ENCODE data around the gene F7.
"Not testable (repeated sequence)": the region's sequence is repeated elsewhere in the genome, so short reads cannot be mapped to it uniquely, and the experiment has no call there.

F7 gene

DNA sequence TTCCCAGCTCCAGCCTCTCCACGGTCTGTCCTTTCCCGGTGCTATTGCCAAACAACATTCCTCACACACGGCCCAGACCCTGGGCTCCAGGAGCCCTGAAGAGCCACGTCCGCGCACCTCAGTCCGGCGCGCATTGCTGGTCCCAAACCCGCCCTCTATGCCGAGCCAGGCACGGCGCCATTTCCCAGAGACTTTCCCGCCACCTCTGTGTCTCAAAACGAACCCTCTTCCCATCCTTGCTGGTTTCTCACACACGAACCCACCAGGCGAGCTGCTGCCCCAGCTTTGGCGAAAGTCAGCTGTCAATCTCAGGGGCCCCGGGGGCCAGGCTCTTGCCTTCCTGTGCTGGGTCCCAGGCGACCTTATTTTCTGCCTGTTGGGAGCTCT, 28.0 kb upstream of the F7 start:
- H3K9me3 ChIP-seq (replicated peaks in 1 of 11): no peaks in the 10 kb centered on the region
- peaks cover 0 to 17% (median 0%) of the 10 kb centered on the region in 11 experiments; a peak in 2 of 22 replicates for H4K20me1 ChIP-seq
- H3K36me3 ChIP-seq: no peaks in the 10 kb centered on the region
- H3K4me3 ChIP-seq: no peak overlapping the region
- H3K4me2 ChIP-seq: peak overlapping the region in 2 of 11 experiments; percentile 39 to 53; a peak in 3 of 22 replicates
- no peaks in the 10 kb centered on the region for H3K27me3 ChIP-seq
- H3K4me1 ChIP-seq: peaks cover 0 to 24% (median 13%) of the 10 kb centered on the region in 10 experiments; a peak in 15 of 20 replicates
- H3K27ac ChIP-seq: 0 out of 22 replicates have a peak overlapping the region, but pooled peaks of 1 of the 11 experiments have one; percentile 27
- TF ChIP-seq Cebpa-rat (IDR thresholded peaks at IDR 0.05): no peak
- no peak overlapping the region for H3K9ac ChIP-seq

DNA sequence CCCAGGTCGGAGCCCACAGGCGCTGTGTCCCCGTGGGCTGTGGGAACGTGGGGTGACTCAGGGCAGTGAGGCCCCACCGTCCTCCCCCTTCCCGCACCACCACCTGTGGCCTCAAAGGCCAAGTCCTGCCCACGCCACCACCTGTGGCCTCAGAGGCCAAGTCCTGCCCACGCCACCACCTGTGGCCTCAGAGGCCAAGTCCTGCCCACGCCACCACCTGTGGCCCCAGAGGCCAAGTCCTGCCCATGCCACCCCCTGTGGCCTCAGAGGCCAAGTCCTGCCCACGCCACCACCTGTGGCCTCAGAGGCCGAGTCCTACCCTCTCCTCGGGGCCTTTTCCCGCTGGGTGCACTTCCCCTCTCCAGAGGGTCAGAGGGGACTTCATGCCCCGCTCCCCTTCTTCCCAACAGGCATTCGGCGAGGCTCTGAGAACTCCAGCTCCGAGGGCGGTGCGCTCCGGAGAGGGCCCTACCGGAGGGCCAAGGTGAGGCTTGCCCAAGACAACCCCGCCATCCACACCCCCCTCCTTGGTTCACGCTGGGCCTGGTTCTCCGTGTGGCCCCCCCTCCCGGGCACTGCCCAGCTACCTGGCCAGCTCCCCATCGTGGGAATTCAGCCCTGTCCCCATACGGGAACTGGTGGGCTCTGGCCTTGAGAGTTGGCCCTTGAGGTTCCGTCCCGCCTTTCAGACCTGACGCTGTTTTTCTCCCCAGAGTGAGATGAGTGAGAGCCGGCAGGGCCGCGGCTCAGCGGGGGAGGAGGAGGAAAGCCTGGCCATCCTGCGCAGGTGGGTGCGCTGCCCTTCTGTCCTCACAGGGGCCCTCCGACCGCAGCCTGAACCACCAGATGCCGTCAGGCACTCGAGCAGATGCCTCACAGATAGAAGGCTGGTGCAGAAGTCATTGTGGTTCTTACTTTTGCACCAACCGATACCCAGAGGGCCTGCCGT, 27.4 kb upstream of the F7 start:
- Histone ChIP-seq H3K9ac (no peak overlapping the region), H3K27ac (peak overlapping the region in 1 of 11 experiments; percentile 27; a peak in 2 of 22 replicates), H3K4me2 (peak overlapping the region in 8 of 11 experiments; percentile 27 to 63 (median 46); a peak in 12 of 22 replicates), H3K4me1 (peaks cover 0 to 24% (median 13%) of the 10 kb centered on the region in 10 experiments; a peak in 15 of 20 replicates), H4K20me1 (peaks cover 0 to 23% (median 0%) of the 10 kb centered on the region in 11 experiments; a peak in 2 of 22 replicates), H3K36me3 (no peaks in the 10 kb centered on the region), H3K4me3 (no peak overlapping the region), H3K9me3 (replicated peaks in 1 of 11) (no peaks in the 10 kb centered on the region), H3K27me3 (no peaks in the 10 kb centered on the region)
- no peak for TF ChIP-seq Cebpa-rat (IDR thresholded peaks at IDR 0.05)

DNA sequence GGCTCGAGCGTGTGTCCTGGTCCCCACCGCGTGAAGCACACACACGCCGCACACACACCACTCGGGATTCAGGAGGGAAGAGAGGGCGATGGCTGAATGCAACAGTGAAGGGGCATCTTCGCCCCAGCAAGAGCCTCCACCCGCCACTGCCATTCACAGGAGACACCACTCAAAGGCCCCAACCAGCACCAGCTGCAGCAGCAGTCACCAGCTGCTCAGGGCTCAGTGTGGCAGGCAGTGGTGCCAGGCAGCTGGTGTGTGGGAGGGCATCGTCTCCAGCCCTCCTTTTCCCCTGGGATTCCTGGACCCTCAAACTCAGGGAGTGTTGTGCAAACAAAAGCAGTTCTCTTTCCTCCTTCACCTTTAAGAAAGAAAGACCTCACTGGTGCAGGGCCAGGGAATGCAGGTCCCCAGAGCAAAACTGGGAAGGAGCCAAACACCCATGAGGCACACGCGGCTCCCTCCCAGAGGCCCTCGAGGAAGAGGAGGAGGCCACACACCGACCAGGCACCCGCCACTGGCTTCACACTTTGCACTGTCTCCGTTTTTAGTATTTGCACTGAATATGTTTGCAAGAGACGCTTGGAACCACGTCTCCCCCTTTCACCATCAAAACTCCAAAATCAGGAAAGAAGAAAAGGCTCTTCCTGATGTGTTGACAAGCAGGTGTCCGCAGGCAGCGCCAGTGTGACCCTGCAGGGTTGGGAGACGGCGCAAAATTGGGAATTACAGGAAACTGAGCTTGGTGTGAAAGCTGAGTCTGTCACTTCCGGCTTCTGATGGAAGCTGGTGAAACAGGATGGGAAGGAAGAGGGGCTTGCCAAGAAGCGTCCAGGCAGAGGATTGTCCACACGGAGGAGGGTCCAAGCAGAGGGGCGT, 26.4 kb upstream of the F7 start:
- Histone ChIP-seq H3K4me3 (no peak overlapping the region), H3K27ac (peak overlapping the region in 1 of 11 experiments; percentile 44; a peak in 2 of 22 replicates), H3K4me2 (peak overlapping the region in 8 of 11 experiments; percentile 27 to 63 (median 46); a peak in 14 of 22 replicates), H3K36me3 (no peaks in the 10 kb centered on the region), H3K9ac (no peak overlapping the region), H4K20me1 (peaks cover 0 to 29% (median 0%) of the 10 kb centered on the region in 11 experiments; a peak in 2 of 22 replicates), H3K9me3 (replicated peaks in 1 of 11) (no peaks in the 10 kb centered on the region), H3K4me1 (peaks cover 0 to 24% (median 13%) of the 10 kb centered on the region in 10 experiments; a peak in 15 of 20 replicates), H3K27me3 (no peaks in the 10 kb centered on the region)
- no peak for TF ChIP-seq Cebpa-rat (IDR thresholded peaks at IDR 0.05)

DNA sequence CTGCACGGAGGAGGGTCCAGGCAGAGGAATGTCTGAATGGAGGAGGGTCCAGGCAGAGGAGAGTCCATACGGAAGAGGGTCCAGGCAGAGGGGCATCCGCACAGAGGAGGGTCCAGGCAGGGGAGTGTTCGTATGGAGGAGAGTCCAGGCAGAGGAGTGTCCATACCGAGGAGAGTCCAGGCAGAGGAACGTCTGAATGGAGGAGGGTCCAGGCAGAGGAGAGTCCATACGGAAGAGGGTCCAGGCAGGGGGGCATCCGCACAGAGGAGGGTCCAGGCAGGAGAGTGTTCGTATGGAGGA, 25.9 kb upstream of the F7 start:
- H3K27ac ChIP-seq: peak overlapping the region in 1 of 11 experiments; percentile 44; a peak in 1 of 22 replicates
- H3K4me2 ChIP-seq: 0 out of 22 replicates have a peak overlapping the region, but pooled peaks of 2 of the 11 experiments have one; percentile 50 to 53
- not testable (repeated sequence) for H3K36me3 ChIP-seq; H3K9me3 ChIP-seq (replicated peaks in 1 of 11); H3K9ac ChIP-seq; H3K27me3 ChIP-seq; H3K4me3 ChIP-seq
- H3K4me1 ChIP-seq: peaks cover 0 to 24% (median 13%) of the 10 kb centered on the region in 10 experiments; a peak in 15 of 20 replicates
- peaks cover 0 to 33% (median 0%) of the 10 kb centered on the region in 11 experiments; a peak in 3 of 22 replicates for H4K20me1 ChIP-seq

GRCh38 chr13:113080361-113080831, 25.2 kb upstream of the F7 start:
- Histone ChIP-seq H3K4me3 (no peak overlapping the region), H3K9ac (no peak overlapping the region), H3K36me3 (no peaks in the 10 kb centered on the region)

GRCh38 chr13:113080901-113081521, 24.6 kb upstream of the F7 start:
- peaks cover 0 to 27% (median 13%) of the 10 kb centered on the region in 10 experiments; a peak in 15 of 20 replicates for H3K4me1 ChIP-seq
- no peak overlapping the region for H3K4me2 ChIP-seq
- no peaks in the 10 kb centered on the region for H3K9me3 ChIP-seq (replicated peaks in 1 of 11)
- H3K4me3 ChIP-seq: no peak overlapping the region
- H3K27me3 ChIP-seq: no peaks in the 10 kb centered on the region
- H3K36me3 ChIP-seq: no peaks in the 10 kb centered on the region
- peaks cover 0 to 34% (median 0%) of the 10 kb centered on the region in 11 experiments; a peak in 3 of 22 replicates for H4K20me1 ChIP-seq
- no peak overlapping the region for H3K27ac ChIP-seq
- TF ChIP-seq Cebpa-rat (IDR thresholded peaks at IDR 0.05): no peak
- H3K9ac ChIP-seq: no peak overlapping the region

More at GRCh38 chr13:113080361-113080831, 25.2 kb upstream of the F7 start:
- no peaks in the 10 kb centered on the region for H3K27me3 ChIP-seq
- no peak overlapping the region for H3K4me2 ChIP-seq
- H3K27ac ChIP-seq: no peak overlapping the region
- no peaks in the 10 kb centered on the region for H3K9me3 ChIP-seq (replicated peaks in 1 of 11)
- TF ChIP-seq Cebpa-rat (IDR thresholded peaks at IDR 0.05): no peak
- H4K20me1 ChIP-seq: peaks cover 0 to 34% (median 0%) of the 10 kb centered on the region in 11 experiments; a peak in 3 of 22 replicates
- peaks cover 0 to 24% (median 13%) of the 10 kb centered on the region in 10 experiments; a peak in 15 of 20 replicates for H3K4me1 ChIP-seq

DNA sequence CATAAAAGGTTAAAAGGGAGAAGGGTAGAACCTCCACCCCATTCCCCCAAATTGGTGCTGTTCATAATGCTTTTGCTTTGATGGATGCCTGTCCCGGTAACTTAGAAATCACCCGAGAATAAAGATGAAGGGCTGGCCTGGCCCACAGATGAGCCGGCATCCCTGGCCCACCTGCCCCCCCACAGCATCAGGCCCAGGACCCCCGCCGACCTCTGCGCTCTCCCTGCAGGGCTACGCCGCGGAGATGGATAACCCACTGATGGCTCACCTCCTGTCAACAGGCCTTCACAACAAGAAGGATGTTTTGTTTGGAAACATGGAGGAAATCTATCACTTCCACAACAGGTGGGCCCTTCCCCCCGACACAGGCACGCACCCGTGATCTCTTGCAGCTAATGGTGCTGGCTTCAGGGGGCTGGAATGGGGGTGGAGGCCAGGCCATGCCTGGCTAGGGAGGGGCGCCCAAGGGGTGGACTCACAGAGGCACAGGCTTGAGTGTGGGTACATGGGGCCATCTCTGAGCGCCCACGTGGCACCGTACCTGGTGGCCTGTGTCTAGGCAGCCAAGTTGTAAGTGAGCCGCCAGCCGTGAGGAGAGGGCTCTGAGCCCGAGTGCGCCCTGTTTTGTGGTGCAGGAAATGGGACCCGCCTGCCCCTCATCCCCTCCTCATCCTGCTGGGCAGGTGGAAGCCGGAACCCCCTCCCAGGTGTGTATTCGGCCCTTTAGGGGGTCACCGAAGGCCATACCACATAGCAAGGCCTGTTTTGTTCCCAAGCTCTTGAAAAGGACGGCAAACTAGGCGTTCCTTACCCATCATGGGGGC, 23.2 kb upstream of the F7 start:
- TF ChIP-seq Cebpa-rat (IDR thresholded peaks at IDR 0.05): no peak
- H3K27ac ChIP-seq: no peak overlapping the region
- no peak overlapping the region for H3K9ac ChIP-seq
- no peaks in the 10 kb centered on the region for H3K9me3 ChIP-seq (replicated peaks in 1 of 11)
- H4K20me1 ChIP-seq: peaks cover 0 to 41% (median 0%) of the 10 kb centered on the region in 11 experiments; a peak in 4 of 22 replicates
- no peak overlapping the region for H3K4me2 ChIP-seq
- H3K27me3 ChIP-seq: peaks cover 0 to 5% (median 0%) of the 10 kb centered on the region in 11 experiments; a peak in 3 of 22 replicates
- H3K4me1 ChIP-seq: peaks cover 0 to 26% (median 13%) of the 10 kb centered on the region in 10 experiments; a peak in 15 of 20 replicates
- H3K36me3 ChIP-seq: no peaks in the 10 kb centered on the region
- H3K4me3 ChIP-seq: no peak overlapping the region

All from BLaER1 treated with 17β-estradiol and CSF1 and Interleukin-3, amounts not matched to agents 10 nM and 100 nM (cell line).